KMS-11 (cell line): Measurements from ENCODE around the gene FBN1.

Source experiments
- H2AFZ ChIP-seq: fragments of 200-600 bp; sonication (generic); 2 replicates; pipeline ENCODE4 v1.6.1; 2016; ENCODE audit warnings: antibody characterized with exemption, mixed run types, low read depth
- H3K27ac ChIP-seq: fragments of 200-600 bp; sonication (generic); 2 replicates; pipeline ENCODE4 v1.6.1; 2016; ENCODE audit warnings: mild to moderate bottlenecking, mixed run types
- H3K27me3 ChIP-seq: fragments of 200-600 bp; sonication (generic); 2 replicates; pipeline ENCODE4 v1.6.1; 2017; ENCODE audit warnings: mild to moderate bottlenecking, low read depth, mixed run types, moderate library complexity; ENCODE audit not compliant: insufficient read depth
- H3K36me3 ChIP-seq: fragments of 200-600 bp; sonication (generic); 2 replicates; pipeline ENCODE4 v1.6.1; 2017; ENCODE audit warnings: mild to moderate bottlenecking, mixed run types; ENCODE audit not compliant: insufficient read depth
- H3K4me1 ChIP-seq: fragments of 200-600 bp; sonication (generic); 2 replicates; pipeline ENCODE4 v1.6.1; 2016; ENCODE audit warnings: mild to moderate bottlenecking, low read depth, mixed run types; ENCODE audit not compliant: poor library complexity, severe bottlenecking
- H3K4me2 ChIP-seq: fragments of 200-600 bp; sonication (generic); 2 replicates; pipeline ENCODE4 v1.7.0; 2016; ENCODE audit warnings: mild to moderate bottlenecking, mixed run types
- H3K4me3 ChIP-seq: fragments of 200-600 bp; sonication (generic); IDR thresholded peaks from 2 replicates; pipeline ENCODE4 v1.6.1; 2017; ENCODE audit warnings: low read depth, low read length, mixed read lengths; ENCODE audit not compliant: insufficient read depth
- H3K79me2 ChIP-seq: fragments of 200-600 bp; sonication (generic); 2 replicates; pipeline ENCODE4 v1.6.1; 2016; ENCODE audit warnings: low read depth, mixed run types; ENCODE audit not compliant: insufficient read depth
- H3K9ac ChIP-seq: fragments of 200-600 bp; sonication (generic); 2 replicates; pipeline ENCODE4 v1.6.1; 2016; ENCODE audit warnings: mild to moderate bottlenecking, mixed run types
- H4K20me1 ChIP-seq: fragments of 200-600 bp; sonication (generic); 2 replicates; pipeline ENCODE4 v1.6.1; 2016; ENCODE audit warnings: mild to moderate bottlenecking, mixed run types; ENCODE audit not compliant: insufficient read depth
- CTCF ChIP-seq: fragments of 200-600 bp; sonication (generic); conservative IDR thresholded peaks from 2 replicates; pipeline ENCODE4 v1.6.1; 2017; ENCODE audit warnings: low read depth, mild to moderate bottlenecking, antibody characterized with exemption, low read length, moderate library complexity, mixed read lengths

The FBN1 gene

GRCh38 chr15:48366584-48367312 is 278.8 kb downstream of the FBN1 start:
- H3K27me3 ChIP-seq: no peaks in the 10 kb centered on the region
- peaks cover 25% of the 10 kb centered on the region for H3K4me1 ChIP-seq
- no peak overlapping the region for H2AFZ ChIP-seq
- H3K36me3 ChIP-seq: no peaks in the 10 kb centered on the region
- H3K79me2 ChIP-seq: no peaks in the 10 kb centered on the region
- H3K4me2 ChIP-seq: no peak overlapping the region
- TF ChIP-seq CTCF: no peak
- H4K20me1 ChIP-seq: no peaks in the 10 kb centered on the region
- no peak overlapping the region for H3K4me3 ChIP-seq
- no peak overlapping the region for H3K27ac ChIP-seq
- H3K9ac ChIP-seq: no peak overlapping the region

- Histone ChIP-seq H3K9ac (no peak overlapping the region), H3K4me3 (no peak overlapping the region), H3K79me2 (no peaks in the 10 kb centered on the region), H3K27ac (no peak overlapping the region), H3K4me2 (no peak overlapping the region), H3K4me1 (peaks cover 19% of the 10 kb centered on the region), H3K27me3 (no peaks in the 10 kb centered on the region), H2AFZ (no peak overlapping the region), H4K20me1 (no peaks in the 10 kb centered on the region), H3K36me3 (no peaks in the 10 kb centered on the region)
- no peak for TF ChIP-seq CTCF
Measured at GRCh38 chr15:48365575-48365974, 279.9 kb downstream of the FBN1 start.

GRCh38 chr15:48363474-48363873 is 282.0 kb downstream of the FBN1 start:
- Histone ChIP-seq H3K36me3 (no peaks in the 10 kb centered on the region), H4K20me1 (no peaks in the 10 kb centered on the region), H3K27me3 (no peaks in the 10 kb centered on the region), H3K79me2 (no peaks in the 10 kb centered on the region), H2AFZ (no peak overlapping the region), H3K27ac (no peak overlapping the region), H3K9ac (no peak overlapping the region), H3K4me2 (no peak overlapping the region), H3K4me1 (peaks cover 18% of the 10 kb centered on the region), H3K4me3 (no peak overlapping the region)
- no peak for TF ChIP-seq CTCF

DNA sequence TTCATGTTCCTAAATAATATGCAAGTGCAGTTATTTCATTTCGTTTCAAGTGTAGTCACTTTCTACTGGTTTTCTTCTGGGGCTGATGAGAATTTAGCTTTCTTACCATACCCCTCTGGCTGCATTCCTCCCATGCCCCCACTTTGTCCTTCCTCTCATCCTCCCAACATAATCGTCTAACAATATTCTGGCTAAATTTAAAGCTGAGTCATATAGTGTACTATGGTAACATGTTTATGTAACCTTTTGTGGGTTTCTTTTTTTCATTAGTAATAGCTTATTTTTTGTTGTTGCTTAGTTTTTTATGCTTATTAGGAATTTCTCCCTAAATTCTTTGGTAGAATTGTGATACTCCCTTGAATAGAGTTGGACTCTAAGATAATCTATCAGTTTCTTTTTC is 283.8 kb downstream of the FBN1 start:
- H3K27me3 ChIP-seq: no peaks in the 10 kb centered on the region
- H3K4me3 ChIP-seq: no peak overlapping the region
- H3K79me2 ChIP-seq: no peaks in the 10 kb centered on the region
- no peak overlapping the region for H3K27ac ChIP-seq
- no peak overlapping the region for H3K9ac ChIP-seq
- H3K4me1 ChIP-seq: peaks cover 11% of the 10 kb centered on the region
- no peak overlapping the region for H2AFZ ChIP-seq
- no peaks in the 10 kb centered on the region for H4K20me1 ChIP-seq
- no peak for TF ChIP-seq CTCF
- no peak overlapping the region for H3K4me2 ChIP-seq
- no peaks in the 10 kb centered on the region for H3K36me3 ChIP-seq
